NCI-H2196 treated with DMSO at 0.1 percent for 48 hours (cell line): Measurements from ENCODE around the gene ALB.
"Not testable (repeated sequence)": the region's sequence is repeated elsewhere in the genome, so short reads cannot be mapped to it uniquely, and the experiment has no call there.

ENCODE experiments used
- DNase-seq: peaks from one replicate; lab custom pipeline; 2025; ENCODE audit not compliant: unreplicated experiment; lab: John Stamatoyannopoulos, UW

ALB gene

DNA sequence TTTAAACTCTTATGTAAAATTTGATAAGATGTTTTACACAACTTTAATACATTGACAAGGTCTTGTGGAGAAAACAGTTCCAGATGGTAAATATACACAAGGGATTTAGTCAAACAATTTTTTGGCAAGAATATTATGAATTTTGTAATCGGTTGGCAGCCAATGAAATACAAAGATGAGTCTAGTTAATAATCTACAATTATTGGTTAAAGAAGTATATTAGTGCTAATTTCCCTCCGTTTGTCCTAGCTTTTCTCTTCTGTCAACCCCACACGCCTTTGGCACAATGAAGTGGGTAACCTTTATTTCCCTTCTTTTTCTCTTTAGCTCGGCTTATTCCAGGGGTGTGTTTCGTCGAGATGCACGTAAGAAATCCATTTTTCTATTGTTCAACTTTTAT lies at the start of gene ALB:
Gene ALB, plus strand, starts transcription at position 246 of the 400 bp plus-strand sequence. Its CDS starts 41 bp downstream, at position 287.
- no peak for DNase-seq

DNA sequence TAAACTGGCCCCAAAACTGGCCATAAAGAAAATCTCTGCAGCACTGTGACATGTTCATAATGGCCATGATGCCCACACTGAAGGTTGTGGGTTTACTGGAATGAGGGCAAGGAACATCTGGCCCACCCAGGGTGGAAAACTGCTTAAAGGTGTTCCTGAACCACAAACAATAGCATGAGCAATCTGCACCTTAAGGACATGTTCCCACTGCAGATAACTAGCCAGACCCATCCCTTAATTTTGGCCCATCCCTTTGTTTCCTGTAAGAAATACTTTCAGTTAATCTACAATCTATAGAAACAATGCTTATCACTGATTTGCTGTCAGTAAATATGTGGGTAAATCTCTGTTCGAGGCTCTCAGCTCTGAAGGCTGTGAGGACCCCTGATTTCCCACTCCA lies 46.9 kb upstream of the ALB start:
- not testable (repeated sequence) for DNase-seq

DNA sequence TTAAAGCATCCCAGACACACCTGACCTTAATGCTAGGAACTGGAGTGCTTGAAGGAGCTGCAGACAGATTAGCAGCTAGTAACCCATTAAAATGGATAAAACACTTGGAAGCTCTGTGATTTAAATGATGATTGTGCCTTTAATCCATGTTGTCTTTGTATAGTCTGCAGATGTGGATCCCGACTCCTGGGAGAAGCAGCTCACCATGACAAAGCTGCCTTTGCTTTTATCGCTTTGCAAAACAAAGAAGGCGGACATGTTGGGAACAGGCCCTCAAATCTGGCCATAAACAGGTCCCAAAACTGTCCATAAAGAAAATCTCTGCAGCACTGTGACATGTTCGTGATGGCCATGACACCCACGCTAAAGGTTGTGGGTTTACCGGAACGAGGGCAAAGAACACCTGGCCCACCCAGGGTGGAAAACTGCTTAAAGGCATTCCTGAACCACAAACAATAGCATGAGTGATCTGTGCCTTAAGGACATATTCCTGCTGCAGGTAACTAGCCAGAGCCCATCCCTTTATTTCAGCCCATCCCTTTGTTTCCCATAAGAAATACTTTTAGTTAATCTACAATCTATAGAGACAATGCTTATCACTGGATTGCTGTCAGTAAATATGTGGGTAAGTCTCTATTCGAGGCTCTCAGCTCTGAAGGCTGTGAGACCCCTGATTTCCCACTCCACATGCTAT lies 34.4 kb upstream of the ALB start:
- not testable (repeated sequence) for DNase-seq

DNA sequence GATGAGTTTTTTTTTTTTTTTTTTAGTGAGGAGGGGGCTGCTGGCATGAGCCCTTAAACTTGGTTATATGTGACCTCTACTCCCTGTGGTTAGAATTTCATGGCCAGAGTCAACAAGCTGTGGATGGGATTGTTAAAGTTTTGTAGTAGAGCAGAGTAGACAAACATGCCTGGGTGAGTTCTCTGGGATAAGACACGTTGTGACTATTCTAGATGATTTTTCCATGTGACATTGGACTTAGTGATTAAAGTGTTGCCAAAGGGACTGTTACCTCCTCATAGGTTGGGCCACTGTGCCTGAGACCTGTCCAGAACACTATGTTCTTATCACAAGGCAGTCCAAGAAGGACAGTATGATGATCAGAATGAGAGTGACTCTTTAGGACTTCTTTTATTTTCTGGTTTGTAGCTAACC lies 28.8 kb upstream of the ALB start:
- no peak for DNase-seq

DNA sequence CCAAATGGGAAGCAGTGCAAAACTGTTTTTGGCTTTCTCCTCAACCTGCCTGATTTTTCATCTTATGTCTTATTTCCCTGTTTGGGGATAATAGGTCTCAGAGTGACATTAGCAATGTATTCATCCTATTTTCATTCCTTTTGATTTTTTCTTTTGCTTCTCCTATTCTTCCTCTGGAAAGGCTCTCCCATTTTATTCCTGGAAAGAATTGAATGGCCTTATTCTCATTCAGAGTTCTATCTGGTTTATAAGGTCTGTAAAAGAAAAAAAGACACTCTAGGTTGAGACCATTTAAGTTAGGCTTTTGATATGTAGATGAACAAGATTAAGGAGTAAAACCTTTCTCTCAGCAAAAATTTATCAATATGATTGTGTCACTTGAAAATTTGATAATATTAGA lies 27.8 kb upstream of the ALB start:
- no peak for DNase-seq

DNA sequence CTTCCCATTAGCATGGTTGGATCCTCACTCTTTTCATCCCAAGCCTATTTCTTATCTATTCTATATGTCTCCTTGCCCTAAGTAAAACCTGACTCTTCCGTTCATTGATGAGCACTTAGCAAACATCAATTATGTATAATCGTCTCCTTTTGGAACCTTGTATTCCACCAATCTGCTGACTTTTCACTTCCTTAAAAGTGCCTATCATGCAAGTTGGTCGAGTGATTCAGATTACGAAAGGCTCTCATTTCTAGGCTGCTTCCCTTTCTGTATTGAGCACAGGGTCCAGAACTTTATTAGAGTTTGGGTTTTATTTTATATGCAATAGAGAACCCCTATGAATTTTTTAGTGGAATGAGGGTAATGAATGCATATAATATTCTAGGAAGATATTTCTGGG lies 27.1 kb upstream of the ALB start:
- DNase-seq: no peak

DNA sequence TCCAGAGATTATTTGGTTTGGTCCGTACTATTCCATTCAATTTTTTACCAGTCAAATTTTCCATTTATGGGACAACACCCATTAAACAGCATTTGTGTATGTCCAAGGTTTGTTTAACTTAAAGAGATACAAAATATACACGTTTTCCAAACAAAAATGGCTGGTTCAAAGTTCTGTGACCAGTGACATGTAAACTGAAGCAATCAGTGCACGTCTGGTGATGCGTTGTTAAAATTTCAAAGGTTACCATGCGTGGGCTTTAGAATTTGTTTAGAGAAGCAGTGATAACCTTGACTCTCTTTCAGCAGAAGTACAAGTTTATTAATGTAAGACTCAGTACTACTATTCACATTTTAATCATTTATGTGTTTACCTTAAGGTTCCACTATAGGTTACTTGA lies 25.2 kb upstream of the ALB start:
- no peak for DNase-seq

DNA sequence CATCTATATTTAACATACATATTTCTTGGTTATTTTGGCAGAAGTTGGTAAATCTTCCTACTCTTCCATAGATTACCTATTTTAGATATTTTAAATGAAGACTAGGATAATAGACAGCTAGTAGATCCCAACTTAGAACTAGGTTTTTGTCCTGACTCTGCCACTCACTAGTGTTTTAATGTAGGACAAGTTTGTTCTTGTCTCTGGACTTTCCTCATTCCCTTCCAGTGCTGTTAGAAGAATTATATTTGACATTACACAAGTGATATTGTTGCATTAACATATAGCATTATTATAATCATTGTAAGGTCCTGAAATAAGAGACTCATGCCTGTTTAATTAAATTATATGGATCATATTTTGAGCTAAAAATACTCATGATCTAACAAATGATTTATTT lies 24.1 kb upstream of the ALB start:
- DNase-seq: no peak

DNA sequence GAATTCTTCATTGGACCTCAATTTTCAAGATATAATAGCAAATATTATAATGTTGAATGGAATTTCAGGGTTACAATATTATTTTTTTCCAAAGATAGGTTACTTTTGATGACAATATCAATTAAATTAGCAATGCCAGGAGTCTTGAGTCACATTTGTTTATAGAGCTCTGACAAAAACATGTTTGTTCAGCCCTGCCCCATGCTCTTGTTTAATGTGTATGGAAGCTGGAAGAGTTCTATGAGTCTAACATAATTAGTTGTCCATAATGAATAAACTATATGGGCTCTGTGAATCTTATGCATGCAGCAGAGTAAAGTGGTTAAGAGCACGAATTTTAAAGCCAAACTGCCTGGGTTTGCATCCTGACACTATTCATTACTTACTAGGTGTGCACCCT lies 22.9 kb upstream of the ALB start:
- no peak for DNase-seq

DNA sequence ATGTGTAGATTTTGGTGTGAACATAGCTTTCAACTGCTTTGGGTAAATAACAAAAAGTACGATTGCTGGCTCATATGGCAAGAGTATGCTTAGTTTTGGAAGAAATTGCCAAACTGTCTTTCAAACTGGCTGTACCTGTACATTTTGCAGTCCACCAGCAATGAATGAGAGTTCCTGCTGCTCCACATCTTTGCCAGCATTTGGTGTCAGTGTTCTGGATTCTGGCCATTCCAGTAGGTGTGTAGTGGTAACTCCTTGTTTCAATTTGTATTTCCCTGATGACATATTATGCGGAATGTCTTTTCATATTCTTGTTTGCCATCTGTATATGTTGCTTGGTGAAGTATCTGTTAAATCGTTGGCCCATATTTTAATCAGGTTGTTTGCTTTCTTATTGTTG lies 20.6 kb upstream of the ALB start:
- no peak for DNase-seq

DNA sequence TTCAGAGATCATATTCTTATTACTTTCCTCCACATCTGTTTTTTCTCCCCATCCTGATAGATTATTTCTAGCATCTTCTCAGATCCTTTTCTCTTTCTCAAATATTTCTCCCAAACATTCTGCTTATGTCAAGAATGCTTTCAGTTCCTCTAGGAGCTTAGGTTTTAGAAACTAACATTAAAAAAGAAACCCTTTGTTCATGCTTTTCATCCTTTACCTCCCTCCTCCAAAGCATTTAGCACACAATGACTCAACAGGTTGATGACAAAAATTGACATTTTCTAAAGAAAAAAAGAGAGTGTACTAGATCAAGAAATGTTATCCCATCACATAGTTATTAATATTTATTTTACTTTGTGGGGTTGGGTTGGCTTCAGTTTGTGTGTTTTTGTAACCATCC lies 16.5 kb upstream of the ALB start:
- no peak for DNase-seq

DNA sequence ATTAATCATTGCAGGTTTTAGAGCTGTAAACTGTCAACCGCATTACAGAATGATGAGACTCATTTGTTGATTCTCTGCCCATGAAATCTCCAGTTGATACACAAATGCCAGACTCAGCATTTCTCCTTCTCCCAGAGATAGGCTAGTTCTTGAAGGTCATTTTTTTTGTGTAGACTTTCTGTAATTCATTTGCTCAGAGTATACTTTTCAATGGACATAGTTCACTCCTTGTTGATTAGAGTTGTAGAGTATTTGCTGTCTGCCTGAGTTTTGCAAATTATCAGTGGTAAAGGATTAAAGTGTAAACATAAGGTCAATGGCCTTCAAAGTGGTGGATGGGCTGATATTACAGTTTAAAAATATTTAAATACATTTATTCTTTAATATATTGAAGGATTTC lies 15.2 kb upstream of the ALB start:
- DNase-seq: no peak

DNA sequence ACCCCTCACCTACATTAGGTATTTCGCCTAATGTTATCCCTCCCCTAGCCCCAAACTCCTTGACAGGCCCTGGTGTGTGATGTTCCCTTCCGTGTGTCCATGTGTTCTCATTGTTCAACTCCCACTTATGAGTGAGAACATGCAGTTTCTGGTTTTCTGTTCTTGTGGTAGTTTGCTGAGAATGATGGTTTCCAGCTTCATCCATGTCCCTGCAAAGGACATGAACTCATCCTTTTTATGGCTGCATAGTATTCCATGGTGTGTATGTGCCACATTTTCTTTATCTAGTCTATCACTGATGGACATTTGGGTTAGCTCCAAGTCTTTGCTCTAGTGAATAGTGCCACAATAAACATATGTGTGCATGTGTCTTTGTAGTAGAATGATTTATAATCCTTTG lies 14.4 kb upstream of the ALB start:
- DNase-seq: not testable (repeated sequence)

DNA sequence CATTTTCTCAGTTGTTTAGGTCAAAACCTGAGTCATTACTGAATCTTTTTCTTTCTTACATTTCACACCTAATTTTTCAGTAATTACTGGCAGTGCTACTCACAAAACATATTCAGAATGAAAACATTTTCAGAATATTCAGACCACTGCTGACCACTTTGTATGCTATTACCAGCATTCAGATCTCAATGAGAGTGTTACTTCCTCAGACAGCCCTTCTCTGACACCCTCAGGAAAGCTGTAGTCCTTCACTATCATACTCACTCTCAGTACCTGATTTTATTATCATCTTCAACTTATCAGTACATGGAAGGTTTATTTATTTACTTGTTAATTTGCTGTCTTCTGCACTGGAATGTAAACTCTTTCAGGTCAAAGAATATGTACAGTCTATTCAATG lies 12.3 kb upstream of the ALB start:
- no peak for DNase-seq

DNA sequence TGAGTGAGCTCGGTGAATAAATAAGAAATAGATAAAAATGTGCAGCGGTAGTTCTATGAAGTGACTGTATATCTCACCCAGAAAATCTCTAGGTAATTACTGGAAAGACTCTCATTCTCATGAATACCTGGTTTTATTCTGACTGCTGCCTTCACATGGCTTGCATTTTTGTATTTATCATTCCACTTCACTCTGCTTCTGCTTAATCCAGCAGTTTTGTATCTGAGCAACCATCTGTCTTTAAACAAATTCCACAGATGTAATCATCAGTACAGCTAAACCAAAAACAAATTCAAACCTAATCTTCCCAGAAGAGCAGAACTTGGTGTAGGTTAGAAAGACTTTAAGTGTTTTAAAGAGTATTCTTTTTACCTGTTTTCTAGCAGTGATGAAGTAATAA lies 11.2 kb upstream of the ALB start:
- DNase-seq: no peak

DNA sequence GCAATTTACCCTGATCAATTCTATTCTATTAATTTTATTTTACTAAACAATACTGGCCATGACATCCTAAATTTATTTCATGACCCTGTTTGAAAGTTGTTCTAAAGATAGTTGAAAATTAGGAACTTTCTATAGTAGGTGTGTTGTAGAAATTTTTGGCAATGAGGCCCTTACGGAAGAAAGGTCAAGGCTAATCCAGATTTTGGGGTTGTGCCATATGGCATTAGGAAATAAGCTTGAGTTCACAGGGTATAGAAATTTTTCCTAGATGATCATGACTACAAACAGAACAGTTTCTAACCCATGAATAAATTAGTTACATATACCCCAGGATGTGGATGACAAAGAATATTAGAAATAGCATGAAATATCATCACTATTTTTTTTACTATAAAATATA lies 7.8 kb upstream of the ALB start:
- no peak for DNase-seq

DNA sequence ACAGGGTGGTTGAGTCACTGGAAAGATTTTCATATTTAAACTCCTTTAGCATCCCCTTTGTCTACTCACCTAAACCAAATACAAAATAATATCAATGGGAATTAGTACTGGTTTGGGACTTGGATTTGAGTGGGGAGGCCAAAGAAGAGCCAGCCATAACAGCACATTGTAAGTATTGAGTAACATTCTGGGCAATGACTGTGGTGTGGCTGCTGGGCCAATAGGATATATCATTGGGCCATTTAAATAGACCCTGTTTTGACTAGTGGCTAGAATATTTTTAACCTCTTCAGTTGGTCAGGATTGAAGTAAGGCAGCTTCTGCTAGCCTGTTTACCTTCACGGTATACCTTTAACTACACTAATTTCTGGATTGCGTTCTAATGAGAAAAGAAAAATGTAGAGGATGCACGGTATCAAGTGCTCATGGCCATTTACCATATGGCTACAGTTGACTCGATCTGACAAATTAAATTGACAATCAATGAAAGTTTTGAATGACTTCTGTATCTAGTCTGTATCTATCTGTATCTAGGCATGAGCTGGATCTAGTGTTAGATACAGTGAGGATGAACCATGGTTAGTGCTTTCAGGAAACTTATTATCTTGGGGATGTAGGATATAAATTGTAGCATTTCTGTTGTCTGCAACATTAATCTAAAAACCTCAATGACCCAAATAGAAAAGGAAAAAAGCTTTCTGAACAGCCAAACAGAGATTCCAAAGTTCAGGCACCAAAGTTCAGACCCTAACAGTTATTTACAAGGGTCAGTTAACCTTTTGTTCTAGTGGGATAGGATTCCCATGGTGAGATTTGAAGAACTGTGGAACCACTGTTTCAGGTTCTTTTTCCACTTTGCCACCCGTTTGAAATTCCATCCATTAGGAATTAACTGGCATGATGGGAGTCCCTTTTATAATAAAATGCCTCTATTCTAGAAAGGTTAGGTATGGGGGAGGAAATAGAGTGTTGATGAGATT lies 6.8 kb upstream of the ALB start:
- no peak for DNase-seq

DNA sequence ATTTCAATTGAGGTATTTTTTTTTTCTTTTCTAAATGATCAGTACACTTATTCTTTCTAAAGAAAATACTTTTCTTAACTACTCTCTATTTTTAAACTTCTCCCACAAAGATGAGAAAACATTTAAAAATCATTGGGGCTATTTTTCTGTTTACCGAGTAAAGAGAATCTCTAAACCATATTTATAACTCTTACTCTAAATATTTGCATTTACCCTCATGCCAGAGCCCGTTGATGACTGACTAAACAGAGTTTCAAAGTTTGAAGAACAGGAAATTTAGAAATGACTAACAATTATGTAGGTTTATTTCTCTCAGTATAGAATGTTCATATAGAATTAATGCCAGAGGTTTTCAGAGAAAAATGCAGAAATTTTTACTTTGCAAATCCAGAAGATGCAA lies 2.7 kb upstream of the ALB start:
- DNase-seq: no peak

DNA sequence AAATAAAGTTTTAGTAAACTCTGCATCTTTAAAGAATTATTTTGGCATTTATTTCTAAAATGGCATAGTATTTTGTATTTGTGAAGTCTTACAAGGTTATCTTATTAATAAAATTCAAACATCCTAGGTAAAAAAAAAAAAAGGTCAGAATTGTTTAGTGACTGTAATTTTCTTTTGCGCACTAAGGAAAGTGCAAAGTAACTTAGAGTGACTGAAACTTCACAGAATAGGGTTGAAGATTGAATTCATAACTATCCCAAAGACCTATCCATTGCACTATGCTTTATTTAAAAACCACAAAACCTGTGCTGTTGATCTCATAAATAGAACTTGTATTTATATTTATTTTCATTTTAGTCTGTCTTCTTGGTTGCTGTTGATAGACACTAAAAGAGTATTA lies 370 bp downstream of the ALB start:
- DNase-seq: no peak

DNA sequence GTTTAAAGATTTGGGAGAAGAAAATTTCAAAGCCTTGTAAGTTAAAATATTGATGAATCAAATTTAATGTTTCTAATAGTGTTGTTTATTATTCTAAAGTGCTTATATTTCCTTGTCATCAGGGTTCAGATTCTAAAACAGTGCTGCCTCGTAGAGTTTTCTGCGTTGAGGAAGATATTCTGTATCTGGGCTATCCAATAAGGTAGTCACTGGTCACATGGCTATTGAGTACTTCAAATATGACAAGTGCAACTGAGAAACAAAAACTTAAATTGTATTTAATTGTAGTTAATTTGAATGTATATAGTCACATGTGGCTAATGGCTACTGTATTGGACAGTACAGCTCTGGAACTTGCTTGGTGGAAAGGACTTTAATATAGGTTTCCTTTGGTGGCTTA lies 1.1 kb downstream of the ALB start:
- DNase-seq: no peak

DNA sequence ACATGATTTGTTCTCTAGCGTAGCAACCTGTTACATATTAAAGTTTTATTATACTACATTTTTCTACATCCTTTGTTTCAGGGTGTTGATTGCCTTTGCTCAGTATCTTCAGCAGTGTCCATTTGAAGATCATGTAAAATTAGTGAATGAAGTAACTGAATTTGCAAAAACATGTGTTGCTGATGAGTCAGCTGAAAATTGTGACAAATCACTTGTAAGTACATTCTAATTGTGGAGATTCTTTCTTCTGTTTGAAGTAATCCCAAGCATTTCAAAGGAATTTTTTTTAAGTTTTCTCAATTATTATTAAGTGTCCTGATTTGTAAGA lies 2.4 kb downstream of the ALB start:
- DNase-seq: no peak

DNA sequence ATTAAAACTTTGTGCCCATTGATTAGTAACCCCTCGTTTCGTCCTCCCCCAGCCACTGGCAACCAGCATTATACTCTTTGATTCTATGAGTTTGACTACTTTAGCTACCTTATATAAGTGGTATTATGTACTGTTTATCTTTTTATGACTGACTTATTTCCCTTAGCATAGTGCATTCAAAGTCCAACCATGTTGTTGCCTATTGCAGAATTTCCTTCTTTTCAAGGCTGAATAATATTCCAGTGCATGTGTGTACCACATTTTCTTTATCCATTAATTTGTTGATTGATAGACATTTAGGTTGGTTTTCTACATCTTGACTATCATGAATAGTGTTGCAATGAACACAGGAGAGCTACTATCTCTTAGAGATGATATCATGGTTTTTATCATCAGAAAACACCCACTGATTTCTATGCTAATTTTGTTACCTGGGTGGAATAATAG lies 3.2 kb downstream of the ALB start:
- DNase-seq: no peak
